C4-2B (cell line): ENCODE results near the gene PAIP2.
"Not testable (repeated sequence)": the region's sequence is repeated elsewhere in the genome, so short reads cannot be mapped to it uniquely, and the experiment has no call there.

Experiments
- H3K27ac ChIP-seq: fragments of 450-650 bp; 2 replicates; pipeline ENCODE4 v1.5.1; 2017
- CTCF ChIP-seq: fragments of 450-650 bp; conservative IDR thresholded peaks from 2 replicates; pipeline ENCODE4 v1.5.1; 2017; ENCODE audit warnings: mild to moderate bottlenecking
- ZFX ChIP-seq: fragments of 450-650 bp; IDR thresholded peaks from 2 replicates; pipeline ENCODE4 v1.6.1; 2017

PAIP2 gene

GRCh38 chr5:139406963-139407362 lies 65.3 kb downstream of the PAIP2 start:
- no peak for TF ChIP-seq ZFX
- TF ChIP-seq CTCF, result no peak
- no peak overlapping the region for H3K27ac ChIP-seq

GRCh38 chr5:139407517-139407916 lies 65.9 kb downstream of the PAIP2 start:
- no peak for TF ChIP-seq CTCF
- TF ChIP-seq ZFX, result no peak
- H3K27ac ChIP-seq, result no peak overlapping the region

- no peak overlapping the region for H3K27ac ChIP-seq
- TF ChIP-seq CTCF (no peak), ZFX (no peak)
These were observed 66.5 kb downstream of the PAIP2 start for GRCh38 chr5:139408191-139408590.

GRCh38 chr5:139409116-139409515 lies 67.5 kb downstream of the PAIP2 start:
- not testable (repeated sequence) for H3K27ac ChIP-seq

GRCh38 chr5:139410121-139410992 lies 68.7 kb downstream of the PAIP2 start:
- TF ChIP-seq ZFX (no peak), CTCF (no peak)
- H3K27ac ChIP-seq, result no peak overlapping the region

GRCh38 chr5:139410993-139411828 lies 69.6 kb downstream of the PAIP2 start:
- no peak overlapping the region for H3K27ac ChIP-seq
- TF ChIP-seq ZFX (no peak), CTCF (no peak)

- H3K27ac ChIP-seq, result no peak overlapping the region
- TF ChIP-seq CTCF, result no peak
- TF ChIP-seq ZFX, result no peak
These were observed 71.5 kb downstream of the PAIP2 start for GRCh38 chr5:139413153-139413552.
